HG03565 (cell line): ENCODE data around the gene FGD4.
A peak's percentile ranks its signal among the peaks of the same experiment; 100 is the strongest.

ENCODE experiments used
- ATAC-seq: cut with Tn5 transposase; IDR thresholded peaks from one replicate; pipeline ENCODE4 v1.9.1; 2021; ENCODE audit warnings: mild to moderate bottlenecking, moderate library complexity; ENCODE audit not compliant: unreplicated experiment

Gene FGD4

DNA sequence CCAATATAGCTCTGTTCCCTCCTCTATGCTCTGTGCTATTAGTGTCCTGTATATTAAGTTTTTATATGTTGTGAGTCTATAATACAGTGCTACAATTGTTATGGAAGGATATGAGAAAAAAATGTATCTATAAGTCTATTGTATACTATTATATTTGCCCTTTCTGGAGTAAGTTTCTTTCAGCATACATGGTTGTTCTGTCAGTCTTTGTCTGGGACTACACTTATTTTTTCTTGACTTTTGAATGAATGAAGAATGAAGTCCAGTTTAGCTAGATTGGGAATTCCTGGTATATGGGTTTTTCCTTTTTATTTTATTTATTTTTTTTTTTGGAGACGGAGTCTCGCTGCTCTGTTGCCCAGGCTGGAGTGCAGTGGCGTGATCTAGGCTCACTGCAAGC, 203.7 kb downstream of the FGD4 start:
- ATAC-seq = no peak

- ATAC-seq = peak; percentile 85
Observed at GRCh38 chr12:32603858-32604257, 204.5 kb downstream of the FGD4 start.

GRCh38 chr12:32604565-32604964, 205.2 kb downstream of the FGD4 start:
- no peak for ATAC-seq

GRCh38 chr12:32605326-32606095, 206.2 kb downstream of the FGD4 start:
- ATAC-seq = no peak

GRCh38 chr12:32606443-32606842, 207.1 kb downstream of the FGD4 start:
- ATAC-seq = no peak

DNA sequence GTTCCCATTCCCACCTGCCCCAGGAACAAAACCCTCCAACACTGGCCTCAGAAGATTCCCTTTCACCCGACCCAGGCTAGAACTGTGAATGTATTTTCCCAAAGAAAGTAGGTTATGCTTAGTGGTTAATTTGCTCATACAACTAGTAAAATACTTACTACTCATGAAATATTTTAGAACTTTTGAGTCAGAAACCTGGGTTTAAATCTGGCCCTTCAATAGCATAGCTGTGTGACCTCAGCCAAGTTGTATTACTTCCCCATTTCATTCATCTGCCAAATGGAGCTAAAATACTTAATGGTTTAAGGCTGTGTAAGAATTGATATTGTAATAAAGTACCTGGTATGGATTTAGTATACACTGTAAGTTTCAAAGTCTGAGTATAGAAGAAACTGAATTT, 210.6 kb downstream of the FGD4 start:
- ATAC-seq = peak; percentile 74

GRCh38 chr12:32611986-32612385, 212.6 kb downstream of the FGD4 start:
- no peak for ATAC-seq

- ATAC-seq = no peak
Observed at GRCh38 chr12:32612658-32613614, 213.6 kb downstream of the FGD4 start.

DNA sequence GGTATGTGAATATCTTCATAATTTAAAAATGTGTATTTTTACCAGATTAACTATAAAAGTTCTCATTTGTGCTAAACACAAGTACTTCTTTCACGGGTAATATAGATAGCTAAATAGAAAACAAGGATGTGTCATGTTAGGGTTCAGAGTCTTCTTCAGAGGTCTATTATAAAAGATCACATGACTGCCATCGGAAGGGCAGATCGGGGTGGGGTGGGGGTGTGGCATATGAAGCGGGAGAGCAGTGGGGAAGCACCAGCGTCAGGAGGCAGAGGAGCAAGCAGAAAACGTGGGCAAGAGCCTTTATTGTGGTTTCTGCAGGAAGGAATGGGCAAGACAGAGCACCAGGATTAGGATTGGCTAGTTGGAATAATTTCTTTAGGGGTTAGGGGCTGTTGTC, 216.1 kb downstream of the FGD4 start:
- no peak for ATAC-seq

GRCh38 chr12:32617534-32617933, 218.2 kb downstream of the FGD4 start:
- no peak for ATAC-seq

- ATAC-seq = no peak
Observed at GRCh38 chr12:32618115-32618514, 218.8 kb downstream of the FGD4 start.

DNA sequence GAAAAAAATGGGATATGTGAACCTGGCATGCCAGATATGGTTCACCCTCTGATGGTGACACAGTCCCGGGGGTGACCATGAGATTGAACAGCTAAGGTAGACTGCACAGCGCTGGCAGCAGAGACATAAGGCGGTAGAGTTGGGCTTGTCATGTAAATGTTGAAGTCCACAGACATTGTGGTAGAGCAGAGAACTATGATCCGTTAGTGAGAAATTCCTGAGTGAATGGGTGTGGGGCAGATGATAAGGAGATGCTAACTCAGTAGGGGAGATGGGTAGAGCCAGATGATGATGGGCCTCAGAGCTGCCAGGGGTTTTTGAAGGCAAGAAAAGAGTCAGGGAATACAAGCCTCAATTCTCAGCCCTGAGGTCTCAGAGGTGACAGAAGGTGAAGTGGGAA, 228.6 kb downstream of the FGD4 start:
- ATAC-seq = no peak

- no peak for ATAC-seq
Observed at GRCh38 chr12:32641287-32641901, 242.0 kb downstream of the FGD4 start.

GRCh38 chr12:32644431-32644830, 245.1 kb downstream of the FGD4 start:
- ATAC-seq = no peak

GRCh38 chr12:32647275-32647674, 247.9 kb downstream of the FGD4 start:
- no peak for ATAC-seq

GRCh38 chr12:32650508-32650907, 251.2 kb downstream of the FGD4 start:
- ATAC-seq = no peak

GRCh38 chr12:32651151-32651955, 252.0 kb downstream of the FGD4 start:
- no peak for ATAC-seq

DNA sequence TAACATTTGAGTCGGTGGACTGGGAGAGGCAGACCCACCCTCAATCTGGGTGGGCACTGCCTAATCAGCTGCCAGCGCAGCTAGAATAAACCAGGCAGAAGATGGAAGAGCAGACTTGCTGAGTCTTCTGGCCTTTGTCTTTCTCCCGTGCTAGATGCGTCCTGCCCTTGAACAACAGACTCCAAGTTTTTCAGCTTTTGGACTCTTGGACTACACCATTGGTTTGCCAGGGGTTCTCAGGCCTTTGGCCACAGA, 252.5 kb downstream of the FGD4 start:
- no peak for ATAC-seq

DNA sequence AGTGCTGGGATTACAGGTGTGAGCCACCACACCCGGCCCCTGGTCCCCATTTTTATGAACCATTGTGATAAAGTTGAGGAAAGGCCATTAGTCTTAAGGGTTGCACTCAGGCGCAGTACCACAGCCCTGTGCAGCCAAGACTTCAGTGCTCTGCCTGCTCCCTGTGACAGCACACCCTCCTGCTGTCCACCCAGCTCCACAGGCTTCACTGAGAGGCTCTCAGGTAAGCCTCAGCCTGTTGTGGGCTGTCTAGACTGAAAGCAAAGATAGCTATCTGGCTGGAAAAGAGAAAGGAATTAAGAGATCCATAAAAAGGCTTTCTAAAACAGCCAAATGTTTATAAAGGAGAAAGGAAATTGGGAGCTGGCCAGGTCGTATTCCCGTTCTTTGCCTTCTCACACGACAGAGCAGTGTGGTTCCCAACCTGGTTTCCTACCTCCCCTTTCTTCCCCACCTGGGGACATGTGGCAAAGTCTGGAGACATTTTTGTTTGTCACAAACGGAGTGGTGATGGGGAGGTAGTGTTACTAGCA, 260.6 kb downstream of the FGD4 start:
- ATAC-seq = no peak

GRCh38 chr12:32661706-32662105, 262.3 kb downstream of the FGD4 start:
- ATAC-seq = no peak

DNA sequence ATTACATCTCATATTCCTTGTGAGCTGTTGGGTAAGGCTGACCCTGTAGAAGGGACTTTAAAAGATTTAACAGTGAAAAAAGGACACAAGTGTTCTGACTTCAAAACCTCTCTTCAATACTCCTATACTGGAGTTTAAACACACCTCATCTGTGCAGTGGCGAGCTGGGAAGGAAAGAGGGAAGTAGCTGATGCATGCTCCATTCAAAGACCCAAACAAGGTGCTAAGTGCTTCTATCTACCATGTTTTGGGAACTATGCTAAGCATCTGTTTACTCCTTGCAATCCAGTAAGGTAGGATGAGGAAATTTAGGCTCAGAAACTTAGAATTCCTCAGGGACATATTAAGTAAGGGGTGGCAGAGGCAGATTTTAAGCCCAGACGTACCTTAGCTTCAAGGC, 263.3 kb downstream of the FGD4 start:
- no peak for ATAC-seq
